ENCODE results near the gene TMEM121. TPM values are rescaled to one million over a fixed set of nuclear protein-coding genes. Genes with fewer than 3 reads are reported as not detected.
"Not testable (repeated sequence)": the region's sequence is repeated elsewhere in the genome, so short reads cannot be mapped to it uniquely, and the experiment has no call there.

The TMEM121 gene
- total and polyA plus RNA-seq, 2 of the 4 experiments (the other 2 are of a cell fraction), result 2.7 to 6.3 TPM

- H3K27me3 ChIP-seq (ENCODE audit: control insufficient read depth, insufficient read depth, low read length); H2AFZ ChIP-seq (replicated peaks; ENCODE audit: low read length, poor library complexity); H4K91ac ChIP-seq (ENCODE audit: insufficient read depth, low read depth, low read length); H3K4me1 ChIP-seq (ENCODE audit: control insufficient read depth, insufficient read depth, low read length); H3K18ac ChIP-seq (ENCODE audit: low read depth, low read length); H2BK20ac ChIP-seq (ENCODE audit: low read depth, low read length); BruUV-seq (replicated peaks); H3K9me1 ChIP-seq (ENCODE audit: insufficient read depth, low read length); dilution Hi-C loops (cut with HindIII; ENCODE audit: low sequenced_read_pairs, unreplicated experiment); H3K4me3 ChIP-seq (ENCODE audit: insufficient read depth, low read depth, low read length); H3K56ac ChIP-seq (ENCODE audit: extremely low read depth, insufficient read depth, low read length); H3K4ac ChIP-seq (ENCODE audit: low read depth, low read length); H2BK120ac ChIP-seq (ENCODE audit: low read depth, low read length); intact Hi-C loops (cut with micrococcal nuclease); in situ Hi-C loops (cut with MboI; ENCODE audit: low sequenced_read_pairs); H3K79me1 ChIP-seq (ENCODE audit: low read depth in 1 of 2, low read length in 2 of 2); H2AK5ac ChIP-seq (ENCODE audit: low read depth, low read length); H3K36me3 ChIP-seq (ENCODE audit: control insufficient read depth, insufficient read depth, low read length); H4K20me1 ChIP-seq (ENCODE audit: insufficient read depth, low read length); POLR2A ChIA-PET (ENCODE audit: unreplicated experiment); H3K14ac ChIP-seq (replicated peaks; ENCODE audit: low read depth, low read length); H3K27ac ChIP-seq (ENCODE audit: insufficient read depth, low read length); H2AK9ac ChIP-seq (replicated peaks; ENCODE audit: low read depth, low read length, poor library complexity); DNase-seq; H3K4me2 ChIP-seq (ENCODE audit: low read depth, low read length); H4K5ac ChIP-seq (ENCODE audit: low read depth, low read length); CTCF ChIA-PET; H2BK5ac ChIP-seq (ENCODE audit: low read depth, low read length, poor library complexity, severe bottlenecking); H4K8ac ChIP-seq (ENCODE audit: low read depth in 2 of 2, low read length in 2 of 2); H3K9me3 ChIP-seq (ENCODE audit: control insufficient read depth, insufficient read depth, low read length); H2BK15ac ChIP-seq (ENCODE audit: low read depth, low read length); H3K9ac ChIP-seq (ENCODE audit: low read depth, low read length); ATAC-seq (ENCODE audit: low read depth); H3K23ac ChIP-seq (ENCODE audit: low read depth, low read length): not testable (repeated sequence)
- WGBS, 2 experiments (ENCODE audit: extremely low coverage in 2 of 2, insufficient read length in 1 of 2), result no CpG with 5 or more reads among the region's 15 CpGs
Measured at GRCh38 chr14:105573841-105574240, 47.5 kb downstream of the TMEM121 start.

DNA sequence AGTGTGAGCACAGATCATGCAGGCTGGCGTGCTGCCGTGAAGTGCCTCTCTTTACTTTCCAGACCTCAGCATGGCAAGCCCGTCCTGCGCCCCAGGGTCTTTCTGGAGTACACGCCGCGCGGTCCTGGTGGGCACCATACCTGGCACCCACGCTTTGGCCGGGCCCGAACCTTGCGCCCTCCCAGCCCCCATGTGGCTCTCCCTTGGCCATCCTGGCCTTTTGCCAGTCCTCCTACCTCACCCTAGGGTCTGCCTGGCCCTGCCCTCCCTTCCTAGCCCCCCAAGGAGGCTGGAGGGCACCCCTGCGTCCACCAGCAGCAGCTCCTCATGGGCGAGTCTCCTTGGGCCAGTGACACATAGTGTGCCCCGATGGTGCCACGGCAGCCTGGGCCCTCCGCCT is 48.0 kb downstream of the TMEM121 start:
- H2AFZ ChIP-seq (replicated peaks; ENCODE audit: low read length, poor library complexity); intact Hi-C loops (cut with micrococcal nuclease); DNase-seq; H3K36me3 ChIP-seq (ENCODE audit: control insufficient read depth, insufficient read depth, low read length); H2AK5ac ChIP-seq (ENCODE audit: low read depth, low read length); H3K14ac ChIP-seq (replicated peaks; ENCODE audit: low read depth, low read length); H3K4me1 ChIP-seq (ENCODE audit: control insufficient read depth, insufficient read depth, low read length); H4K5ac ChIP-seq (ENCODE audit: low read depth, low read length); H2BK15ac ChIP-seq (ENCODE audit: low read depth, low read length); H4K91ac ChIP-seq (ENCODE audit: insufficient read depth, low read depth, low read length); H3K9ac ChIP-seq (ENCODE audit: low read depth, low read length); H4K20me1 ChIP-seq (ENCODE audit: insufficient read depth, low read length); H3K56ac ChIP-seq (ENCODE audit: extremely low read depth, insufficient read depth, low read length); H3K9me1 ChIP-seq (ENCODE audit: insufficient read depth, low read length); H2BK5ac ChIP-seq (ENCODE audit: low read depth, low read length, poor library complexity, severe bottlenecking); H2BK120ac ChIP-seq (ENCODE audit: low read depth, low read length); H3K4ac ChIP-seq (ENCODE audit: low read depth, low read length); in situ Hi-C loops (cut with MboI; ENCODE audit: low sequenced_read_pairs); H3K27me3 ChIP-seq (ENCODE audit: control insufficient read depth, insufficient read depth, low read length); H3K27ac ChIP-seq (ENCODE audit: insufficient read depth, low read length); H2AK9ac ChIP-seq (replicated peaks; ENCODE audit: low read depth, low read length, poor library complexity); POLR2A ChIA-PET (ENCODE audit: unreplicated experiment); H3K9me3 ChIP-seq (ENCODE audit: control insufficient read depth, insufficient read depth, low read length); H3K79me1 ChIP-seq (ENCODE audit: low read depth in 1 of 2, low read length in 2 of 2); H2BK20ac ChIP-seq (ENCODE audit: low read depth, low read length); H3K4me3 ChIP-seq (ENCODE audit: insufficient read depth, low read depth, low read length); H3K4me2 ChIP-seq (ENCODE audit: low read depth, low read length); CTCF ChIA-PET; H3K23ac ChIP-seq (ENCODE audit: low read depth, low read length); BruUV-seq (replicated peaks); H3K18ac ChIP-seq (ENCODE audit: low read depth, low read length); H4K8ac ChIP-seq (ENCODE audit: low read depth in 2 of 2, low read length in 2 of 2); ATAC-seq (ENCODE audit: low read depth); dilution Hi-C loops (cut with HindIII; ENCODE audit: low sequenced_read_pairs, unreplicated experiment): not testable (repeated sequence)
- no CpG with 5 or more reads among the region's 17 CpGs for WGBS, 2 experiments (ENCODE audit: extremely low coverage in 2 of 2, insufficient read length in 1 of 2)

Measured in IMR-90 (cell line).